Skin of body (tissue), 2 donors: ENCODE measurements around the gene BCKDHB. TPM values are rescaled to one million over a fixed set of nuclear protein-coding genes. Genes with fewer than 3 reads are reported as not detected.

ENCODE experiments used
- DNase-seq: peaks from one replicate; lab custom pipeline; 2025; lab: John Stamatoyannopoulos, UW
- total RNA-seq: library from RNA; depleted of rRNA; stranded (reverse); fragments of >200 nt; gene quantifications from one replicate; pipeline ENCODE4 v1.2.3, GENCODE V29; 2014

Gene BCKDHB
- total RNA-seq, 1 donor from 2014 or later: 20.3 TPM

DNA sequence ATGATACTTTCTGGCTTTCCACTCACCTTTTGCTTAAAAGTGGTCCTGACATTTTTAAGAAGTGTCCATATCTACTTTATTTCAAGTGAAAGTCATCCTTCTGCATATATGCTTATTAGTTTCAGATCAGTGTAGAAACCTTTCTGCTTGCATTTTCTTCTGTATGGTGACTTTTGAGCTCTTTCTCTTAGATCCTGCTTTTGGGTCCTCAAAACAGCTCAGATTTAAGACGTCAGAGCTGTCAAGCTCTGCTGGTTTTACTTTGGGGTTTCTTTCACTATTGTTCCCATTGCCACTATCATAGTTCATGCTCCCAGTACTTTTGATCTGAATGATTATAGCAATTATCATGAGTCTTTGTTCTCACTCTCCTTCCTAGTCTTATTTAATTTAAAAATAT is 41.7 kb downstream of the BCKDHB start:
- DNase-seq: no peak

DNA sequence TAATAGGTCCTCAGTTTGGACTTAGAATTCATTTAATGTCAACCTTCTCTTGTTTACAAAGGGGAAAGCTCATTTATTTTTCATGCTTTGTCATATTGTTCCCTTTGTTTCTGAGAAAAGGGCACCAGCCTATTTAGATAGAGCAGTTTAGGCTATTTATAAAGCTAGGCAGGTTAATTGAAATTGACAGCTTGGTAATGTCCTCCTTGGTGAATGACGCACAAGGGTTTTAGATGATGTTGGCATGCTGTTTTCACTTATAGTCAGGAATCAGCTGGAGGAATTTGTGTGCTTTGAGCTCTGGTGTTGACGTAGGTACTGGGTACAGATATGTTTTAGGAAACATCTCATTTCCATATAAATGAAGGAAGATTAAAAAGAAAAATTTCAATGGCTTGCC is 45.2 kb downstream of the BCKDHB start:
- DNase-seq: no peak

DNA sequence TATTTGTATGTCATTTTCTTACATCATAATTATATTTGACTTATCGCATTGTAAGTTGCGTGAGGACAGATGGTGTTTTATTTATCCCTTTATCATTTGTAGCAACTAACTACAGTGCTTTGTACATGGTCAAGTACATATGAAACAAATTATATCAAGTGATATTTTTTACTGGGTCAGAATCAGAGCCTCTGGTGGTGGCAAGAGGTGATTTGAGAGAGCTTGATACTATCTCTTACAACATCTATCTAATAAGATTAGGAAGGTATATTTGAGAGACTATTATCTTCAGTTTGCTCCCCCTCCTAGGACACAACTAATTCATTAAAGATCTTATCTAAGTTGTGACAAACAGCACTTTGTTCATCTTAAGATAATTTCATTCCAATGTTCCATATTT is 47.7 kb downstream of the BCKDHB start:
- no peak for DNase-seq

DNA sequence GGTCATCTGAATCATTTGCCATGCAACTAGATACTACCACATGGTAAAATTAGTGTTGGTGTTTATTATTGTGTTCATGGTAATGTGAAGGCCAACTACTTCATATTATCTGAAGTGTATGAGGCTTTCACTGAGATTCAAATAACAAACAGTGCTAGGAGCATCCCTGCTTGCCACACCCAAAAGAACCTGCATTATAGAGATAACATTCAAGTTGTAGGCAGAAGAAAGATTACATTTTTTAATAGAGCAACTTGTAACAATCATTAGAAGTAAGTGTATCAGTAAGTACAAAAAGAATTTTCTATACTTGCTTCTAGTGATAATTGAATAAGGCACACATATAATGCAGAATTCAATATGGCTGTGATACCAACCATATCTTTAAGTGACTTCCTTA is 49.8 kb downstream of the BCKDHB start:
- DNase-seq: no peak

DNA sequence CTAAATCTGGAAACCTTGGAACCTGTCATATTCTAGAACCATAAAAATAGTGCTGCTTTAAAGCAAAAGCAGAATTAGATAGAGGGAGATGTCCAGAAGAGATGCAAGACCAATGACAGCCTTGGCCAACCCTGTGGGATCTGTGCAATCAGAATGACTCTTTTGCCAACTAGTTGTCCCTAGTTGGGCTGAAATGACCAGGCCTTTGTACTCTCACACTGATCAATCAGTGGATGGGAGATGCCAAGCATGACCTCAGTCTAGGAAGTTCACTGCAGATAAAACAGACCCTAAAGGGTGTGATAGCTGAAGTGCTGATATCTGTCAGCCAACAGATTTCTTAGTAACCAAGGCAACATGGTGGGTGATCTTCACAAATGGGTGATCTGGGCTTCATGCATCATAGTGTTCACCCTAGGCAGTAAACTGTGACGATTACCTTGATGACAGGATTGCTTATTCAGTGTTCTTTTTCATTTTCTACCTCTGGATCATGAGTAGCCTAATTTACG is 52.1 kb downstream of the BCKDHB start:
- no peak for DNase-seq

DNA sequence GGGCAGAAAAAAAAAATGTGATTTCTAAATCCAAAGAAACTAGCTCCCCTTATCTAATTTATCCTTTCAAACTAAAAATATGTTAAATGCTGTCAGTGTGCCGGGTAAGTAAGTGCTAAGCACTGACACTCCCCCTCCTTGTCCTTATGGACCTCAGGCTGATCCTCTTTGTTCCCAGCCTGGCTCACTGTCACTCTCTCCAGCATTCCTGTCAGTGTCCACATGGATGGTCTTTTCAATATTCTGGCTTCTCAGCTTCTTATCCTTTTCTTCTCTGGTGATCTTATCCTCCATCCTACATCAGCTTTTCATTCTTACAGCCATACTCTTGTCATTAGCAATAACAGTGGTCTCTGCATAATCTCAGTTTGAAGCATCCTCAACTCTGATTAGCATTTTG is 55.0 kb downstream of the BCKDHB start:
- DNase-seq: no peak

DNA sequence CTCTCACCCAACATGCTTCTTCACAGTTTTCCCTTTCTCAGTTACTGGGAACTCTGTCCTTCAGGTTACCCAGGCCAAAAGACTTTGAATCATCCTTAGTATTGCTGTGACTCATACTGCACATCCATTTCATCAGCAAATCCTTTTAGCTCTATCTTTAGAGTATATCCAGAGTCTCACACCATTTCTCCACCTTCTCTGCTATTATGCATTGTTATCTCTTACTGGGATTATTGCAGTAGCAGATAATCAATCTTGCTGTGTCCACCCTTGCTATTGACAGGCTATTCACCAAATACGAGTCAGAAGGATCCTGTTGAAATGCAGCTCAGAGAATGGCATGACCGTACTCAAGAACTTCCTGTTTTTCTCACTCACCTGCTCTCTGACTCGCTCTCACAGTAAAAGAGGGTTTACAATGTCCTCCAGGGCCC is 57.3 kb downstream of the BCKDHB start:
- no peak for DNase-seq

DNA sequence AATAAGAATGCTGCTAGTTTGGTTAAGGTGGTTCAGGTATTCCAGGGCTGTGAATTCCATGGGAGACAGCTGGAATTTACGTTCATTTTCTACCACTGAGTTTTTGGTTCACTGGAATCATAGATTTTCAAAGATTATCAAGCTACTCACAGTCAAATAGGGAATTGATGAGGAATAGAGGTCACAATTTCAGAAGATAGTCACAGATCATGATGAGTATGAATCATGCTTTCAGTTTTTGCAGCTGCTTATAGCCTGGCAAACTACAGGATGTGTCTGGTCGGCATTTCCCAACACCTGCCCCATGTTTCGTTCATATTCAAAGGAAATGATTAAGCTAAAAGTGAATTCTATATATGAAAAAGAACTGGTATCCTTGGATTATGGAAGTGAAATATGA is 58.7 kb downstream of the BCKDHB start:
- DNase-seq: no peak

DNA sequence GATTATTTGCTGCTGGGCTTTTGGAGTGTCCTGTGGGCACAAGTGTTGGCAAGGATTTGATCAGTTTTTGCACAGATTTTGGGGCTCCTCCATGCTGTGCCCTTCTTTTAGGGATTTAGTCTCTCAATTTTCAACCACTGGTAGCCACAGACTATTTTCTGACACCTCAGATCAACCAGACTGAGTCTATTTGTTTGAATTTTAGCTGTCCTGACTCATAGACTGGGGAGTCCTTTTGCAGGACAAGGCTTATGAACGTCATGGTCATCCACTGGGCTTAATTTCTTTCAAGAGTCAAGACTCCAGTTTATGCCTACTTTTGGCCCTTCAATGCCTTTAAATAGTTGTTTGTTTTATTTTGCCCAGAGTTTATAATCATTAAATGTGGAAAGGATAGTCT is 59.3 kb downstream of the BCKDHB start:
- no peak for DNase-seq

DNA sequence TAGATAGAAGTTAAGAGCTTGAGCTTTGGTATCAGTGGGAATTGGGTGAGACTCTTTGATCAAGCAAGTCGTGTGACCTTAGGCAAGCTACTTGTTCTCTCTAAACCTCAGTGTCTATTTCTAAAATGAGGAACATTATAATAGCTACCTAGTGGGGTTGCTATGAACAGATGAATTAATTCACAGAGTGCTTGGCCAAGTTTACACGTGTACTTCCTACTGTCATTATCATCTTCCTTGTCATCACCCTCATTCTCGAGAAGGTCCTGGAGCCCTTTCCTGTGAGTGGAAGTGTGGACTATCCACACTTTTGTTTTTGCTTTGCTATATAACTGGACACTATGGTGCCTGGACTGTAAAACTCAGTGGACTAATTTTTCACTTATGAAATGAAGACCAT is 64.0 kb downstream of the BCKDHB start:
- no peak for DNase-seq

DNA sequence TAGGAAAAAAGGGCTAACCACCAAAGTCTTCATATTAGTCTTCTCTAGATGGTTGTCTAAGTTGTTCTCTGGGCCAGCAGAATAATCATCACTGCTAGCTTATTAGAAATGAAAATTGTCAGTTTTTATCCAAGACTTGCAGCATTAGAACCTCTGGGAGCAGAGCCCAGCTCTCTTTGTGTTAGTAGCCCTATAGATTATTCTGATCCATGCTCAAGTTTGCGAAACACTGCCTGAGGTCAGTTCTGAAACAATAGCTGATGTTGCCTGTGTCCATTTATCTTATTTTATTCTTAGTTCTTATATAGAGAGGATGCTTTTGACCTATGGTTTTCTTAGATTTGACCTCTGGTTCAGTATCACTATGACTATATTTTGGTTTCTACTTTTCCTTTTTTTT is 66.9 kb downstream of the BCKDHB start:
- no peak for DNase-seq

DNA sequence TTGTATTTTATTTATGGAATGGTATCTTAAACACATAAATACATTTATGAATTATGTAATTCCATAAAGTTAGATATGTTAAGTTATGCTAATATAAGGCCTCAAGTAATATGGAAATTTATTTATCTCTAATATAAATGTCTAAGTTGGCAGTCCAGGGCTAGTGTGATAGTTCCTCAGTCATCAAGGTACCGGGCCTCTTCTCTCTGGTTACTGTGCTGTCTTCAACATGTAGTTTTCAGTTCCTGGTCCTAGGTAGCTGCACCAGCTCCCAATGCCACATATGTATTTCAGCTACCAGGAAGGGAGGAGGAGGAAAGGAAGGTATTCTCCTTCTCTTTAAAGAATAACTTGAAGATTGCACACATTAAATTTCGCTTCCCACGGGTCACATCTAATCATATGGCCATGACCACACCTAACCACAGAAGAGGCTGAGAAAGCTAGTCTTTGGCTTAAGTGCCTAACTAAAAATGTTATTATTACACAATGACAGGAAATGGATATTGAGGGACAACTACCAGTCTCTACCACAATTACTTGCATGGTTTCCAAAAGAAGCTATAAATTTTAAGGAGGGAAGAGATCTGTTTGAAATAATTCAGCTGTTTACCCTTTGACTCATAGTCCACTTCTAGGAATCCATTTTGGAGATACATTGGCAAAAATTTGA is 68.6 kb downstream of the BCKDHB start:
- DNase-seq: no peak

DNA sequence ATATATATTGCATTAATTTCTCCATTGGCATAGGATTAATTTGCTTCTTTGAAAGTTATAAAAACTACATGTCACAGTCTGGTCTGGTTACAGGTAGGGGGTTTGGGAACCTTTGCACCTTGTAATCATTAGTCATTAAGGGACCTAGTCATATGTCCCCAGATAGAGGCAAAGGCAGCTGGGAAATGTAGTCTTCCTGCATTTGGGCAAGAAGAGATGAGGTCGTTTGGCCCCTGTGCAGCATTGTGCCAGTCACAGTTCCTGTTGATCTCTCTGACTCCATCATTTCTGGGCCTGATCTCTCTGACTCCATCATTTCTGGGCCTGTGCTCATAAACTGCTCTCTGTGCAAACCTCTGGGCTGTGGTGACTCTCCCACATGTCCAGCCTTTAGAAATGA is 73.2 kb downstream of the BCKDHB start:
- no peak for DNase-seq

DNA sequence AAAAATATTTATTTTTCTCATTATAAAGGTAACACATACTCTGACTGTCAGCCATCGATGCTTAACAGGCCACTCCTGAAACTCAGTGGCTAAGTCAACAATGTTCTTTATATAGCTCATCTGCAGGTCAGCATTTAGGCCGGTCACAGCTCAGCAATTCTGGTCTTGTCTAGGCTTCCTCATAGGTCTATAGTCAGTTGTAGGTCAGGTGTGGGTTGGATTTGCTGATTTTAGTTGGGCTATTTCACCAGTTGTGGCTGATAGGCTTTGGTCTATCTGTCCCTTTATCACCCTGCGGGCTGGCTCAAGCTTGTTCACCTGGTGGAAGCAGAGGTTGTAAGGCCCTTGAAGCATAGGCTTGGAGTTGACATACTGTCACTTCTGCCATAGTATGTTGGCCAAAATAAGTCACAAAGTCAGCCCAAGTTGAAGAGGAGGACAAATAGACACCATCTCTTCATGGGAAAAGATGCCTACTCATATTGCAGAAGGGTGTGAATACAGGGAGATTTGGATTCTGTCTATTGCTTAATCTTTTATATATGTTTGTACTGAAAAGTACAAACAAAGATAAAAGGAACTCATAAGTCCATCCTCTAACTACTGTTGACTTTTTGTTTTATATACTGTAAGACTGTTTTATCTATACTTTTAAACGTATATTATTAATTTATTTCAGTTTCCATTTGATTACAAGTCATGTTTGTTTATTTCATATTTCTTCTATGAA is 75.0 kb downstream of the BCKDHB start:
- DNase-seq: no peak

DNA sequence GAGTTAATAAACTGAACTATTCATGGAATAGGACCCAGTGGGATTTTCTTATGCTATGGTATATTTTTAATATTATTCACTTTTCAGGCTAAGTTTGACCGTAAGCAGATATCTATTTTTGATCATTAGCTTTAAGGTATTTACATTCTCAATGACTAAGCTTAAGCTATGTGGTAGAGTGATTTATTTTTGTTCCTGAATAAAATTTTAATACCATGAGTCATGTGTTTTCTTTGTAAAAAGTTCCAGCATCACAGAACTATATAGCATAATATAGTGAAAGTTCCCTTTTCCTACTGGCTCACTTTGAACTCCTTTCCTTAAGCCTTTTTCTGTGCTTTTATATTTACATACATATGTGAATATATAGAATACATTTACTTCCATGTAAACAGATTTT is 75.8 kb downstream of the BCKDHB start:
- no peak for DNase-seq

DNA sequence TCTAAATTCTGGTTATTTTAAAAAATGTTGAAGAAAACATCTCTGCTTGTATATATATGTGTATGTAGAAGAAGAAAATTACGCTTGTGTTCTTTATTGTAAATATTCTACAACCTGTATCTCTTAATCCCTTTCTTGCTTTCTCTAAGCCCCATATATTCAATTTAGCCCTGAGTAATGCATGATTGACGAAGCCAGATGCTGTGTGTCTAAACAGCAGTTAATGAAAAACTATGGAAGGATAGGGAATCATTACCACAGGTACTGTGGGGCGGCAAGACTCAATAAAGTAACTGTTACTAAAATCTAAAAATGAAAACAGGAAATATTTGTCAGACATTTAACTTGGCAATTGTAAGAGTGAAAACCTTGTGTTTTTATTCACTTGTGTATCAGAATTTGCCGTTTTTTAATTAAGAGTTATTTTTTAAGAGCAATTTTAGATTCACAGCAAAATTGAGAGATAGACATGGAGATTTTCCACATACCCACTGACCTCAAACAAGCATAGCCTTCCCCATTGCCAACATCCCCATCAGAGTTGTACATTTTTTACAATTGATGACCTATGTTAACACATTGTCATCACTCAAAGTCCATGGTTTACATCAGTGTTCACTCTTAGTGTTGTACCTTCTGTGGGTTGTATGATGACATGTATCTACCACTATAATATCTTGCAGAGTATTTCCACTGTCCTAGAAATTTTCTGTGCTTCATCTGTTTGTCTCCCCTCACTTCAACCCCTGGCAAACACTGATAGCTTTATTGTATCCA is 76.7 kb downstream of the BCKDHB start:
- no peak for DNase-seq

DNA sequence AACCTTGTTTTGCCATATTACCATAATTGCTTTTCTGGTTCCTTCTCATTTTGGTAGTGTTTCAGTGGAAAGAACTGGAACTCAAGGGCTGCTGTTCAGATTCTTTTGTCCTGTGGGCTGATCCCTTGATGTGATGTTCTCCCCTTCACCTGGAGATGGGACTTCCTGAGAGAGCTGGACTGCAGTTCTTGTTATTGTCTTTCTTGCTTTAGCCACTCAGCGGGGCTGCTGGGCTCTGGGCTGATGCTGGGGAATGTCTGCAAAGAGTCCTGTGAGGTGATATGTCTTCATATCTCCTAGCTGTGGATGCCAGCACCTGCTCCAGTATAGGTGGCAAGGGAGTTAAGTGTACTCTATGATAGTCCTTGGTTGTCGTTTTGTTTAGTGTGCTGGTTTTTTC is 79.0 kb downstream of the BCKDHB start:
- DNase-seq: no peak

DNA sequence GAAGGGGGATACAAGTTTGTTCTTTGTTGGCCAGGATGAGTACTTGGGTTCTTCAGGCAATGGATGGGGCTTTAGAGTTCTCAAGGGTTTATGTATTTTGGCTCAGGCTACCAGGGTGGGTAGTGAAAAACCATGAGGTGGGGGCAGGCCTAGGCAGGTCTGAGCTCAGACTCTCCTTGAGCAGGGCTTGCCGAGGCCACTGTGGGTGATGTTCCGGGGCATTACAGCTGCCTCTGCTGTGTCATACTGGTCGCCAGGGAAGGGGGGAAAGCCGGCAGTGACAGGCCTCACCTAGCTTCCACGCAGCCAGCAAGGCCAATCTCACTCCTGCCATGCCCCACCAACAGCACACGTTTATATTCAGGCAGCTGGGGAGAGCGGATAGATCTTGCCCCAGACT is 79.6 kb downstream of the BCKDHB start:
- DNase-seq: no peak

DNA sequence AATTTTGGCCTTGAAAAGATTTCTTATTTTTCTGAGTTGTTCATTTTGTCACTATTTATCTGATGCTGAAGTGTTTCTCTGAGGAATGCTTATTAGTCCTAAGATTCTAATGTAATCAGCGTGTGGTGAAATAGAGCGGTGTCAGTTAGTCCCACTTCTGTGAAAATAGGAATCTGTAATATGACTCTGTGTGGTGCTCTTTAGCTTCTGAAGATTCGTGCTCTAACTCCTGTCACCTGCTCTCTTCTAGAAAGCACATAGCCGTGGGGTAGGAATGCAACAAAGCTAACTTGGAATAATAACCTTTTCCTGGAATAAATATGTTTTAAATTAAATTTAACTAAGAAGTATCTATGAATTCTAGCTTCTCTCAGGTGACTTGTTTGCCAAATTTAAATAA is 90.4 kb downstream of the BCKDHB start:
- no peak for DNase-seq

DNA sequence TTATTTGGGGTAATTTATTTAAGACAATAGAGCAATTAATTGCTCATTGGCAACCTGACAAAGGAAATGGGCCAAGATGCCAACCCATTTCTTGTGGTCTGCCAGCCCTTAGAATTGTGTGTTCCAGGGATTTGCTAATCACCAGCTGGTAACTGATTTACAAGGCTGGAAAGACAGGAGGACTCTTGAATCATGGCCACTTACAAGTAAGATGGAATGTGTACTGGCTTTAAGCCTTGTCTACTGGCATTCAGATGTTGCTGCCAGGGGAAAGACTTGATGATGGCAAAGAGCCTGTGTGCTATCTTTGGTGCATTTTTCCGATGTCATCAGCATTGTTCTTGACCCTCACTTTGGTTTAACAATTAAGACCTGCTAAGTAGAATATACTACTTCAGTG is 91.0 kb downstream of the BCKDHB start:
- no peak for DNase-seq

DNA sequence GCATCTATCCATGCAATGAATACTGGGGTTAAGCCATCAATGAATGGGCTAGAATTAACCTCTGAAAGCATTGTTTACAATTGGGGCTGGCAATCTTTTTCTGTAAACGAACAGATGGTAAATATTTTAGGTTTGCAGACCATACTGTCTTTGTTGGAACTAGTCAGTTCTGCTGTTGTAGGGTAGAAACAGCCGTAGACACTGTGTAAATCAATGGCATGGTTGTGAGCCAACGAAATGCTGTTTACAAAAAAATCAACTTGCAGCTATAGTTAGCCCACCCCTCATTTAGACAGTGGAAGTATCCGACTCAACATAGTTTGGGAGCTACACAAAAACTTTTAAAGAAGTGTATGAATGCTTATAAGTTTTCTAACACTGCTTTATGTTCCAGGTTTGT is 91.5 kb downstream of the BCKDHB start:
- no peak for DNase-seq

DNA sequence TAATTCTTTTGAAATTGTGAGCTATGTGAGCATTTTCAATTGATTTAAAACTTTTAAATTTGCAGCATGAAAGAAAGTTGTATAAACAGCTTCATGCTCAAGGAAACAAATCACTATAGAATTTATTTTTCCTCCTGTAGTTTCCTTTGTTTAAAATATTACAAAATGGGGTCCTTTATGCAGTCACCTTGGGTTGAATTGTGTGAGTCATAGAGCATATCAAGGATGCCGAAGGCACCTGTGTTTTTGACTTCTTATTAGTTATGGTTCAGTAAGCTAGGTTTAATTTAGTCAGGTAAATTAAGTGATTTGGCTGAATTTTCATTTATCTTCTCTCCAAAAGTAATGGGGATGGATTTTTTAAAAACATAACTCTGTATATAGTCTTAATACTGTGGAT is 96.8 kb downstream of the BCKDHB start:
- DNase-seq: no peak
